Natural killer cell treated with Interleukin-12 subunit alpha and Interleukin-12 subunit beta and Interleukin-15 and Interleukin-18, amount 100 ng/mL, for 72 hours (primary cell): Measurements from ENCODE around the gene VPS8. TPM values are rescaled to one million over a fixed set of nuclear protein-coding genes. Genes with fewer than 3 reads are reported as not detected.
A peak's percentile ranks its signal among the peaks of the same experiment; 100 is the strongest.

Experiments used
- ATAC-seq, 2 donors: fragments of 150-1000 bp; cut with Tn5 transposase in 1 of 2; sonication (Bioruptor Pico), chemical (Tn5 transposase) in 1 of 2; 2 replicates each; pipeline ENCODE4 v1.10.0; 2021
- DNase-seq: peaks from one replicate; pipeline ENCODE4 v3.0.0; 2022; ENCODE audit warnings: low spot score
- H3K27ac Mint-ChIP-seq, 2 donors: 1 replicate in 1 of 2; 2 replicates in 1 of 2; pipeline ENCODE4 v1.8.0; 2022; ENCODE audit warnings: mixed read lengths in 2 of 2, mild to moderate bottlenecking in 1 of 2, moderate library complexity in 1 of 2
- H3K27me3 Mint-ChIP-seq, 2 donors: 1 replicate in 1 of 2; 2 replicates in 1 of 2; pipeline ENCODE4 v1.8.0; 2022; ENCODE audit warnings: mixed read lengths in 2 of 2
- H3K36me3 Mint-ChIP-seq: one replicate; pipeline ENCODE4 v1.8.0; 2022; ENCODE audit warnings: mixed read lengths
- H3K4me1 Mint-ChIP-seq, 2 donors: 1 replicate in 1 of 2; 2 replicates in 1 of 2; pipeline ENCODE4 v1.8.0; 2022; ENCODE audit warnings: low read depth in 2 of 2, mixed read lengths in 2 of 2, mild to moderate bottlenecking in 1 of 2
- H3K4me3 Mint-ChIP-seq: one replicate; pipeline ENCODE4 v1.8.0; 2022; ENCODE audit warnings: mixed read lengths
- H3K9me3 Mint-ChIP-seq: 2 replicates; pipeline ENCODE4 v1.8.0; 2022; ENCODE audit warnings: mixed read lengths
- total RNA-seq, 2 donors: library from RNA; stranded (reverse); gene quantifications; one replicate each; pipeline ENCODE4 v1.2.3, GENCODE V29; 2022

Gene VPS8
- total RNA-seq, 2 donors from 2014 or later: 52.8 to 74.2 TPM

DNA sequence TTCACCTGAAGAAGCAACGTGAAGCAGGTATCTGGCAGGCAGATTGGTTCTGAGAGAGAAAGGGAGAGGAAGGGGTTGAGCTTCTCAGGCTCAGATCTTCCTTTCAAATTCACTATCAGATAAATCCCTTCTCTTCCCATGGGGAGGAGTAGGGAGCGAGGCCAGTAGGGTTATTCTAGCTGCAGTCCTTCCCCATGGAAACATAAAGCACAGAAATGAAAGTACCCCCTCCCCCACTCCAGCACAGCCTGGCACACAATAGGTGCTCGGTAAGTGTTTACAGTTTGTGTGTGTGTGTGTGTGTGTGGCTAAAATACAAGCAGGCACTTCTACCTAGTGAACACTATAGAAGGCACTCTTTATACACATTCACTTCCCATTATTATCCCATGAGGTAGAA lies 20.8 kb upstream of the VPS8 start:
- Mint-ChIP-seq H3K9me3 (no peaks in the 10 kb centered on the region), H3K4me3 (no peak overlapping the region), H3K27me3 (peaks cover 7 to 27% of the 10 kb centered on the region in 2 donors), H3K27ac (no peak overlapping the region), H3K36me3 (no peaks in the 10 kb centered on the region), H3K4me1 (peaks cover 14 to 17% of the 10 kb centered on the region in 2 donors)
- DNase-seq (no peak), ATAC-seq (no peak)

DNA sequence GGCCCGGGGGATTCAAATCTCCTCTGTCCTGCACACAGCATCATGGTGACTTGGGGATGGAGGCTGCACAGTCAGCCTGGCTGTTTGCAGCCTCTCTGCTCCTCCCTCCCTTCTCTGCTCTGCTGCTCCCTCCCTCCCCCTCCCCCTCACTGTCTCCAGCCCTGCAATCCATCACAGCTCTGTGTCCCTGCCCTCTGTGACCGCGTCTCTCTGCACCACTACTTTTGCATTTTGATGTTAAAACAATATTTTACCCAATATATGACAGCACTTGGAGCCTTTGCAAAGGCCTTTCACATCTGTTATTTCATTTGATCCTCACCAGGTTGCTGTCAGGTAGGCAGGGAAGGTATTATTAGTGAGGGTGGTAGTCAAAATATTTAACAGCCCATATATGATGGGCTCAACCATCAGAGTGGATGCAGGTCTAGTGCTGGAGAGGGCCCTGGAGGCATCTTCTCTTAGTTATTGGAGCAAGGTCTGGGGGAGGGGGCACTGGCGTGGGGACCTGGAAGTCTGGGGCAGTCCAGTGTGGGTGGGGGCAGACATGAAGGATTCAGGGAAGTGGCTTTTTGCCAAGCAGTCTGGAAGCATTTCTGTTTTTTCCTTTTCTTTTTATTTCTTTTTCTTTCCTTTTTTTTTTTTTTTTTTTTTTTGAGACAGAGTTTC lies 16.3 kb upstream of the VPS8 start:
- Mint-ChIP-seq H3K4me3 (no peak overlapping the region), H3K36me3 (no peaks in the 10 kb centered on the region), H3K4me1 (peaks cover 7 to 17% of the 10 kb centered on the region in 2 donors), H3K9me3 (no peaks in the 10 kb centered on the region), H3K27me3 (peaks cover 39 to 40% of the 10 kb centered on the region in 2 donors), H3K27ac (no peak overlapping the region)
- DNase-seq: no peak
- peak; percentile 27 to 45 for ATAC-seq

DNA sequence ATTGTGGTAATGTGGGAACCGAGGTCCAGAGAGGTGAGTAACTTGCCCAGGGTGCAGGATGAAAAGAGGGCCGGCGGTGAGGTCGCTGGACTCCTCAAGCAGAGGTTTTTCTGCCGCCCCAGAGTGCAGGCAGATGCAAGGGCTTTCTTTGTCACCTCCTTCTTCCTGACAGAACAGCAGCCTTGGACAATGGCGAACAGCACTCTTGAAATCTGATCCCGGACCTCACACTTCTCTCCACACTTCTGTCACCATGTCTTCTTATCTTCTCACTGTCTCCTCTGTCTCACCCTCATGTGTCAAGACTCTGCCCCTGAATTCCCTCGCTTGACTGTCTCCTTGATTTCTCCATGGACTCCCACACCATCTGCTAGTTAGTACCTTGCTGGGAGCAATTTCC lies 15.4 kb upstream of the VPS8 start:
- no peak overlapping the region for H3K4me3 Mint-ChIP-seq
- peaks cover 7 to 17% of the 10 kb centered on the region in 2 donors for H3K4me1 Mint-ChIP-seq
- DNase-seq: no peak
- H3K9me3 Mint-ChIP-seq: no peaks in the 10 kb centered on the region
- ATAC-seq: no peak
- peaks cover 44 to 45% of the 10 kb centered on the region in 2 donors for H3K27me3 Mint-ChIP-seq
- H3K27ac Mint-ChIP-seq: no peak overlapping the region
- peaks cover 4% of the 10 kb centered on the region for H3K36me3 Mint-ChIP-seq

DNA sequence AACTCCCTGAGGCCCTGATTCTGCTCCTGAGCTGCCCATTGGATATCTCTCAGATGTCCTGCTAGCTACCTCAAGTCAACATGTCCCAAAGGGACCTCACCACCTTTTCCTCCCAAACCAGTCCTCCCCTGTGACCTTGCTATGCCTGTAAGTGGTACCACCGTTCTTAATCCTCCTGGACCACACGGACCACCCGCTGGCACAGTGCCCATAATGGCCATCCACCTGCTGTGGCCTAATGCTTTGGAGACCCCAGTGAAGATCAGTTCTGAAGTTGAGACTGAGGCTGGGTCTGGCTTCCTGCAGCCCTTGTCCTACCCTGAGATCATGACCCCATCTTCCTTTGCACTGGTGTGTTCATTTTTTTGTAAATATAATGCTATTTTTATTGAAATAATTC lies 15.0 kb upstream of the VPS8 start:
- Mint-ChIP-seq H3K9me3 (no peaks in the 10 kb centered on the region), H3K36me3 (peaks cover 4% of the 10 kb centered on the region), H3K4me3 (no peak overlapping the region), H3K4me1 (peaks cover 7 to 17% of the 10 kb centered on the region in 2 donors), H3K27ac (no peak overlapping the region), H3K27me3 (peaks cover 43 to 47% of the 10 kb centered on the region in 2 donors)
- DNase-seq (no peak), ATAC-seq (no peak)

- Mint-ChIP-seq H3K4me3 (no peak overlapping the region), H3K27ac (no peak overlapping the region), H3K36me3 (peaks cover 4% of the 10 kb centered on the region), H3K27me3 (peaks cover 36 to 52% of the 10 kb centered on the region in 2 donors), H3K9me3 (no peaks in the 10 kb centered on the region), H3K4me1 (peaks cover 7 to 17% of the 10 kb centered on the region in 2 donors)
- ATAC-seq: no peak
- no peak for DNase-seq
These were observed 13.8 kb upstream of the VPS8 start for GRCh38 chr3:184798120-184798519.

DNA sequence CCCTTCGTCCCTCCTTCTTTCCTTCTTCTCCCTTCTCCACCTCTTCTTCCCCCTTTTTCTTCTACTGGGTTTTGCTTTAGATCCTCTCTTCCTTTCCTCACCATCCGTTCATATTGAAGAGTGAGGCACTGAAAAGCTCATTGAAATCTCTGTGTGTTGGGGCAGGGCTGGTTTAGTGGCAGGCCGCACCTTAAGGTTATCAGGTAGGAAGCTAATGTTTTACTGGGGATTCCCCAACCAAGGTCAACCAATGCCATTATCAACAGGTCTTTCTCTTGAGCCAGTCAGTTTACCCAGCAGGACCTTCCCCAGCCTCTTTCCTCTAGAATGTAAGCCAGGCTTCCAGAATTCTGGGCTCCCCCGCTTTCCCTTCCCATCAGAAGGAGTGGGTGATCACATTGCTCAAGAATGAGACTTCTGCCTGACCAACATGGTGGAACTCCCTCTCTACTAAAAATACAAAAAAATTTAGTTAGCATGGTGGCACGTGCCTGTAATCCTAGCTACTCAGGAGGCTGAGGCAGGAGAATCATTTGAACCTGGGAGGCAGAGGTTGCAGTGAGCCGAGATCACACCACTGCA lies 11.5 kb upstream of the VPS8 start:
- Mint-ChIP-seq H3K9me3 (no peaks in the 10 kb centered on the region), H3K4me1 (peaks cover 6 to 9% of the 10 kb centered on the region in 2 donors), H3K36me3 (peaks cover 4% of the 10 kb centered on the region), H3K27me3 (peaks cover 32 to 52% of the 10 kb centered on the region in 2 donors), H3K4me3 (no peak overlapping the region), H3K27ac (no peak overlapping the region)
- no peak for DNase-seq
- ATAC-seq: no peak

DNA sequence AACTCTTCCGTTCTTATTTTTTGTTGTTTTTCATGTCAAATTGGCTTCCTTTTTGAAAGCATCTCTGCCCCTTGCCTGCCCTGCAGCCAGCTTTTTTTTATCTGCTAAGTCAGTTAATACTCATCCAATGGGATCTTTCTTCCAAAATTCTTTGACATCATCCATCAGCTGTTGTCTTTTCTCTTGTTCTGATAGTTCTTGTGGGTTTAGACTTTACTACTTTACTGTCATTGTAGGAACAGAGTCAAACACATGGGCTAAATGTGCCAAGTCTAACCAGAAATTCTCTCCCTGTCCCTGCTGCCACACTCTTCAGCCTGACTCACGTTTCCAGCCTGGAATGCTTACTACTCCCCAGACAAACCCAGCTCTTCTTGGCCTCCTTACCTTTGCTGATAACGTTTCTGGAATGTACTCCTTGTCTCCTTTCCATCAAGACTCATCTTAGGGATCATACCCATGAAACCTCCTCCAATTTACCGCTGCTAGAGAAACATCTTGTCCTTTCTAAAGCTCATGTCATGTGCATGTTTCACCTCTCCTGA lies 10.7 kb upstream of the VPS8 start:
- Mint-ChIP-seq H3K4me1 (peaks cover 4 to 5% of the 10 kb centered on the region in 2 donors), H3K4me3 (no peak overlapping the region), H3K27me3 (peaks cover 32 to 53% of the 10 kb centered on the region in 2 donors), H3K27ac (no peak overlapping the region), H3K36me3 (peaks cover 4% of the 10 kb centered on the region), H3K9me3 (no peaks in the 10 kb centered on the region)
- ATAC-seq: no peak
- no peak for DNase-seq

DNA sequence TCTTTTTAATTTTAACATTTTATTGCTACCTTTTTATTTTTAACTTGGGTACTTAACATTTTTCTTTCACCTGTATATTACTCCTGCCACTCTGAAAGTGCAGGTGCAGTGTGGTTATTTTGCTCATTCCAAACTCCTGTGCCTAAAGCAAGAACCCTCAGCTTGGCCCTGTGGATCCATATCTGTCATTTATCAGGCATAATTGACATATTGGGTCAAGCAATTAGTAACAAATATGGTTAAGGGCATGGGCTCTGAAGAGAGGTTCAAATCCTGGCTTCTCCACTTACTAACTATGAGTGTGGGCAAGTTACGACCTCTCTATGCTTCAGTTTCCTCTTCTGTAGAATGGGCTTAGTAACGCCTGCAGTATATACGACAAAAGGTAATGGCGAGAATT lies 9.8 kb upstream of the VPS8 start:
- Mint-ChIP-seq H3K4me3 (no peak overlapping the region), H3K36me3 (peaks cover 4% of the 10 kb centered on the region), H3K27ac (no peak overlapping the region), H3K4me1 (no peaks in the 10 kb centered on the region), H3K27me3 (peaks cover 29 to 50% of the 10 kb centered on the region in 2 donors), H3K9me3 (no peaks in the 10 kb centered on the region)
- DNase-seq: no peak
- ATAC-seq: no peak

GRCh38 chr3:184804801-184805200 lies 7.2 kb upstream of the VPS8 start:
- DNase-seq (no peak), ATAC-seq (no peak)
- Mint-ChIP-seq H3K27ac (peak overlapping the region in 1 of 2 donors; percentile 48), H3K9me3 (no peaks in the 10 kb centered on the region), H3K36me3 (peaks cover 4% of the 10 kb centered on the region), H3K4me3 (no peak overlapping the region), H3K27me3 (peaks cover 20 to 34% of the 10 kb centered on the region in 2 donors), H3K4me1 (no peaks in the 10 kb centered on the region)

DNA sequence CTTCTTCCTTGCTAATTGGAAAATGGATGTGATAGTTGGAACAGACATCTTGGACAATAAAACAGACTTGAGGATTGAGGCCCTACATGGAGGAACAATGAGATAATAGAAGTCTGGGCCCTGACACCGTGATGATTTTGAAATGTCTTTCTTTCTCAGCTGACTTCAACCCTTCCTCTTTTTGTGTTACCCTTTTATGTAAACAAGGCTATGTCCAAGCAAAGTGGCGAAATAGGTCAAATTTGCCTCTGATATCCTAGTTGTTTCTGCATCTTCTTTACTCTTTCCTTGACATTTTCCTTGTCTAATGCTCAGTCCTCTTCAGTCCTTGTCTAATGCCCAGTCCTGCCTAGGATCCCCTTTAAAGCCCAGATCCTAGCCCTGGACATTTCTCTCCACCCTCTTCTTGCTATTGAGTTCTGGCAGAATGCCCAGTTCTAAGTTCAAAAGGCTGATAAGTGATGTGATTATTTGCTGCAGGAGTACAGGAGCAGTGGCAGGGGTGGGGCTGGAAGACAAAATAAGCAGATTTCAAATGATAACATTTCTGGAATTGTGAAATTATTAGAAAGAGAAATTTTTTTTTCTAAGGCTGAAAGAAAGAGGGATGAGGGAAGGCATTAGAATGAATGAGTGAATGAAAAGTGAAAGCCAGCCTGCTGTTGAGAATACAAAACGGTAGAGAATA lies 6.5 kb upstream of the VPS8 start:
- H3K36me3 Mint-ChIP-seq: peaks cover 4% of the 10 kb centered on the region
- peak overlapping the region in 1 of 2 donors; percentile 48 for H3K27ac Mint-ChIP-seq
- DNase-seq (no peak), ATAC-seq (no peak)
- peaks cover 0 to 5% of the 10 kb centered on the region in 2 donors for H3K4me1 Mint-ChIP-seq
- no peaks in the 10 kb centered on the region for H3K9me3 Mint-ChIP-seq
- H3K4me3 Mint-ChIP-seq: no peak overlapping the region
- H3K27me3 Mint-ChIP-seq: peaks cover 17 to 27% of the 10 kb centered on the region in 2 donors

DNA sequence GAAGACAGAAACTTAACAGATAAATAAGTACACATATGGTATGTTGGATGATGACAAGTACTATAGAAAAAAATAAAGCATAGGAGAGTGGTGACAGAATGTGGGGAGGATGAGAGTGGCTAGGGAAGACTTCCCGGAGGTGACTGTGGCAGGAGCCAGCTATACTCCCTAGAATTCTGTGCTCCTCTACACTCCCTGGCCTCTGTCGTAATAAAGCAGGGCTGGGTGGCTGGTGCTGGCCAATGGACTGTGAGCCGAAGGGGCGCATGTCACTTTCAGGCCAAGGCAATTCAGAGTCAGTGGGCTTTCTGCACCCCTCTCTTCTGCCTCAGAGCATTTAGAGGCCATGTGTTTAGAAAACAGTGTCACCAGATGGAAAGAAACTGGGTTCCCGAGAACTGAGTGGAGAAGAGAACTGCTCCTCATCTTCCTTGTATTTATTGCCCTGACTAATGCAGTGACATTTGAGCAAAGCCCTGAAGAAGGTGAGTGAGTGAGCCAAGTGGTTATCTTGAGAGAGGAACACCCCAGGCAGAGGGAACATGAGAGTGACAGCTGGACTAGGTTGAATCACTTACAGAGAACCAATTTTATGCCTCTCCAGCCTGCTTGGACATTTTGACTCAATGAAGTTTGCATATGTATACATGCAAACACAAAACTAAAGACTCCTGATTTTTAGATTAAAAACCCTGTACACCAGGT lies 5.2 kb upstream of the VPS8 start:
- DNase-seq (no peak), ATAC-seq (no peak)
- Mint-ChIP-seq H3K36me3 (no peaks in the 10 kb centered on the region), H3K9me3 (no peaks in the 10 kb centered on the region), H3K4me3 (no peak overlapping the region), H3K4me1 (peaks cover 5 to 17% of the 10 kb centered on the region in 2 donors), H3K27me3 (peaks cover 8 to 14% of the 10 kb centered on the region in 2 donors), H3K27ac (no peak overlapping the region)

DNA sequence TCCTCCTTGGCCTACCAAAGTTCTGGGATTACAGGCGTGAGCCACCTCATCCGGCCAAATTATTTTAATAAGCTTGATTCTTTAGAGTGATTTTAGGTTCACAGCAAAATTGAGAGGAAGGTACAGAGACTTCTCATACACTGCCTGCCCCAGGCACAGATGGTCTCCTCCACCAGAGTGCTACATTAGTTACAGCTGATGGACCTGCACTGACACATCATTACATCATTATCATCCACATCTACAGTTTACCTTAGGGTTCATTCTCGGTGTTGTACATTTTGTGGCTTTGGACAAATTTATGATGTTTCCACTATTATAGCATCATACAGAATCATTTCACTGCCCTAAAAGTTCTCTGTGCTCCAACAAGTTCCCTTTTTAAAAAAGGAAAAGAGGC lies 4.4 kb upstream of the VPS8 start:
- Mint-ChIP-seq H3K9me3 (no peaks in the 10 kb centered on the region), H3K36me3 (no peaks in the 10 kb centered on the region), H3K27me3 (peaks cover 7 to 8% of the 10 kb centered on the region in 2 donors), H3K4me3 (no peak overlapping the region), H3K27ac (no peak overlapping the region), H3K4me1 (peaks cover 9 to 21% of the 10 kb centered on the region in 2 donors)
- no peak for ATAC-seq
- no peak for DNase-seq

DNA sequence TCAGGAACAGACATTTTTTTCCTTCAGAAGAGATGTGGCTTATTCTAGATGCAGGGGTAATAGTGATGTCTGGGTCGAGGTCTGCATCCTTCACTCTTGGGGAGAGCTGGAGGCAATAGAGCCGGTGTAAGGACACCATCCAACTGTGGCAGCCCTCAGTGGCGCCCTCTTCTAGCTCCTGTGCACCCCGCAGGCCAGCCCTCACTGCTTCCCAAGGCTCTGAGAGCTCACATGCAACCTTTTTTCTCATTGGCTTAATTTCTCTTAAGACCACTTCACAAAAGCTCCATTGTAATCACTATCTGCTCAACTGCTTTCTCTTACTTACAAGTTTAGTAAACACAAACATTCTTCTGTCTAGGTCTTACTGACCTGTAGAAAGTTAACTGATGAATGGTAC lies 3.9 kb upstream of the VPS8 start:
- no peak for ATAC-seq

More for the DNA sequence above, 3.9 kb upstream of the VPS8 start:
- no peak for DNase-seq
- peaks cover 7 to 8% of the 10 kb centered on the region in 2 donors for H3K27me3 Mint-ChIP-seq
- peaks cover 13 to 25% of the 10 kb centered on the region in 2 donors for H3K4me1 Mint-ChIP-seq
- H3K36me3 Mint-ChIP-seq: no peaks in the 10 kb centered on the region
- no peaks in the 10 kb centered on the region for H3K9me3 Mint-ChIP-seq
- no peak overlapping the region for H3K27ac Mint-ChIP-seq
- no peak overlapping the region for H3K4me3 Mint-ChIP-seq
